GM18517 (cell line): ENCODE results near the gene SSX2IP.
"Not testable (repeated sequence)": the region's sequence is repeated elsewhere in the genome, so short reads cannot be mapped to it uniquely, and the experiment has no call there.

Source experiments
- ATAC-seq: cut with Tn5 transposase; IDR thresholded peaks from one replicate; pipeline ENCODE4 v1.9.1; 2021; ENCODE audit warnings: mild to moderate bottlenecking, moderate library complexity; ENCODE audit not compliant: unreplicated experiment

SSX2IP gene

DNA sequence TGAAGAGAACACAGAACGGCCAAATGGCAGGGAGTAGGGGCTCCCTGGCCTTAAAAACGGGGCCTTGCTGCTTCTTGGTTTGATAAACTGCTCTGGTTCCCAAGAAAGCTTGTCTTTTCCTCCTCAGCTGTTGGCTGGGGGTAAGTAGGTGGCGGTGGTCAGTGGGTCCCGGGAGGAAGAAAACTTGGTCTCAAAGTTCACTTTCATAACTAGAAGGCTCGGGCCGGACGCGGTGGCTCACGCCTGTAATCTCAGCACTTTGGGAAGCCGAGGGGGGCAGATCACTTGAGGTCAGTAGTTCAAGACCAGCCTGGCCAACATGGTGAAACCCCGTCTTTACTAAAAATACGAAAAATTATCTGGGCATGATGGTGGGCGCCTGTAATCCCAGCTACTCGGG is 68.7 kb downstream of the SSX2IP start:
- ATAC-seq: no peak

DNA sequence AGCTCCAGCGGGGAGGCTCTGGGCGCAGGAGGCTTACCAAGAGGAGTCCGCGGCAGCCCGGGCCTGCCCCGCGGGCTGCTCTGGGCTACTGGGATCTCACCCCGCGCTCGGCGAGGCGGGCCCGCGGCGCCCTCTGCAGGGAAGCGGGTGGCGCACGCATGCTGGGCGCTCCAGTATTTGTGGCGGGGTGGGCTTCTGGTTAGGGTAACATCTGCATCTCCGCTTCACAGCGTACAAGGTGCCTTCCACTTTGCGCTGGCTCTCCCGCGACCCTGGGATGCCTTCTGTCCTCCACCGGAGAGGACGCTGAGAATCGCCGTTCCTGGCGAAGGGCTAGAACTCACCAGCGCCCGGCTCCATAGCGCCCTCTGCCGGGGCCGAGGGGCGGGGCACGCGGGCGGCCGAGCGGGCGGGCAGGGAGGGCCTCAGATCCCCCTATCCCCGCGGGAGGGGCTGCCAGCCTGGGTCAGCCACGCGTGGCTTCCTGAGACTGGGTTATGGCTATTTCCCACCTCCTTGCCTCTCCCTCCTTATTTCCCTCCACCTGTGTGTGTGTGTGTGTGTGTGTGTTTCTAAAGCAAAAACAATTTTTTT is 69.4 kb downstream of the SSX2IP start:
- ATAC-seq: peak; percentile 95

DNA sequence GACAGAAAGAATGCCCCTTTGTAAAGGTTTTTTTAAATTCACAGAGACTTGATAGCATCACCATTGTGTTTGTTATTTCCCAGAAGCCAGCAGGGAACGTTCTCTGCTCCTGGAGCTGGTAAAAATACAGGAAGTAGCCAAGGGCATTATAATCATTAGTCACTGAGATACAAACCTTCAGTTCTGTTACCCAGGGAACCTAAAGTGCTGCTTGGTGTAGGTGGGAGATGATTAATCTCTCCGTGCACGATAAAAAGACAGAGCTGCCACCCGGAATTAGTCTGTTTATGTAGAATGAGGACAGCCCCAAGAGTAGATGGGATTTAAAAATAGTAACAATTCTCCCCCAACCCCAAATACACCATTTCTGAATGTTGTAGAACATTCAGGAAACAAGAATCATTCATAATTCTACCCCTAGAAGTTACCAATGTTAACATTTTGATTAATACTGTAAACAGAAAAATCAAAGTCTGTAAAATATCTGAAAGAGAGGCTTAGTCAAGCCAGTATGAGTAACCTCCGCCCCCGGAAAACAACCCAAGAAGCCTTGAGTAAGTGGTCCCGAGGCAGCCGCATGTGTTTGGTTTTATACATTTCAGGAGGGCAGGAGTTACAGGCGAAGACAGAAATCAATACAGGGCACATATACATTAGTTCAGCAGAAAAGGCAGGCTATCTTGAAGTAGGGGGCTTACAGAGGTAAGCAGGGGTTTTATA is 70.7 kb downstream of the SSX2IP start:
- no peak for ATAC-seq

DNA sequence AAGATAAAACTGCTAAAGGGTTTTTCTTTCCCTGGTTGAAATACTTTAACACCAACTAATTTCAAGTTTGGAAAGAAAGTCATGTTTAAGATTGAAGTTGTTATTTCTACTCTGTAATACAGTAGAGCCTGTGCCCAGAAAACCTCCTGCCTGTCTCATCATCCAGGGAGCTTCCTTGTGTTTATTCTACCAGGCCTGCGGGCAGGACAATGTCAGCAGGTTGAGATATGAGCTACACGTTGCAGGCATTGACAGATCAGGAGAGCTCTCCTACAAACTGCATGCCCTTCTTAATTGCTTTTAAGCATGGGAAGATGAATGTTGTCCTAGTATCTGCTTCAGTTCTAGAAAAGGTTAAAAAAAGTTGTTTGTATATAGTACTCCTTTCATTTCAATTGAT is 72.9 kb downstream of the SSX2IP start:
- no peak for ATAC-seq

DNA sequence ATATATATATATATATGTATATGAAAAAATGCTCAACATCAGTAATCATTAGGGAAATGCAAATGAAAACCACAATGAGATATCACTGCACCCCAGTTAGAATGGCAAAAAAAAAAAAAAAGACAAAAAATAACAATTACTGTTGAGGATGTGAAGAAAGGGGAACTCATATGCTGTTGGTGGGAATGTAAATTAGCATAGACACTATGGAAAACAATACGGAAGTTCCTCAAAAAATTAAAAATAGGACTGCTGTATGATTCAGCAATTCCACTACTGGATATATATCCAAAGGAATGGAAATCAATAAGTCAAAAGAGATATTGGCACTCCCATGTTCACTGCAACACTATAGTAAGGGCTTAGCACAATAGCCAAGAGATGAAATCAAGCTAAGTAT is 74.5 kb downstream of the SSX2IP start:
- ATAC-seq: no peak

DNA sequence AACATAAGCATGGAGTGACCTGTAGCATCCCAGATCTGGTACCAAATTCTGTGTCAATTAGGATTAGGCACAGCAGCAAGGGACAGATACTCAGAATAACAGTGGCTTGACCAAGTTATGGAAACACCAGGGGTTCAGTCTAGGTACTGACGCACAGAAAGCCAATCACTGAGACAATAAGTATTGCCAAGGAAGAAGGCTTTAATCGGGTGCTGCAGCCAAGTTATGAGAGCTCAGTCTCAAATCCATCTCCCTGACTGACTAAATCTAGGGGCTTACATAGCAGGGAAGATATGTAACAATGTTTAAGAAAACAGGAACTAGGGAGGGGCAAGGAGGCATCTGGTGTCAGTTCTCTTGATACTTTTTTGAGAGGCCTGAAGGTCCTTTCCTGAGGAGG is 76.4 kb downstream of the SSX2IP start:
- no peak for ATAC-seq

DNA sequence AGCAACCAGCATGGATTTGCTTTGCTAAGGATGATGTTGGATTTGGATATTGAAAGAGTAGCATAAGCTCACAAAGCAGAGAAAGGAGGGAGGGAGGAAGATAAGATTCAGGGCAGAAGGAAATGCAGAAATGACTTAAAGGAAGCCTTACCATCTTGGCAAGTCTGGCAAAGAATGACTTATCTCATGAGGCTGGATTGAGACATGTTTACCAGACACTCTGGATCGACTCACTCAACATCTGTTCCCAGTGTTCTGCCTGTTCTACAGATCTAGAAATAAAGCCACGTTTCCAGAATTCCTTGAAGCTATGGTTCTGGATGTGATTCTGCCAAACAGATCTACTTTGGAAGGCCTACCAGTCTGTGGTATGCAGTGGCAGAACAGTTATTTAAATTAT is 77.2 kb downstream of the SSX2IP start:
- ATAC-seq: no peak

DNA sequence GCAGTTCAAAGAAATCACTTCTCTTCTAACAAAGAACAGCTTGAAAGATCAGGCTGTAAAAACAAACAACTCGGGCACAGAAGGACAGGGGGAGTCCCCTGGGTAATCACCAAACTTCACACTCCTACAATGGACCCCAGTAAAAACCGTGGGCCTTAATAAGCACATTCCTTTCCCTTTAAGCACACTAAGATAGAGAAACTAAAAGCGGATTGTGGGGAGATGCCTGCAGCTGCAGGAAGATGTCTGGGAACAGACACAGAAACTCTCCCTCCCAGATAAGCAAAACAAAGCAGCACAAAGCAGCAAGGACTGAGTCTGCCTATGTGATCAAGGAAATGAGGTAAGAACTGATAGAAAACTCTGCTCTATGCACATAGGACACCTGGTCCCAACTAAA is 78.5 kb downstream of the SSX2IP start:
- ATAC-seq: no peak

DNA sequence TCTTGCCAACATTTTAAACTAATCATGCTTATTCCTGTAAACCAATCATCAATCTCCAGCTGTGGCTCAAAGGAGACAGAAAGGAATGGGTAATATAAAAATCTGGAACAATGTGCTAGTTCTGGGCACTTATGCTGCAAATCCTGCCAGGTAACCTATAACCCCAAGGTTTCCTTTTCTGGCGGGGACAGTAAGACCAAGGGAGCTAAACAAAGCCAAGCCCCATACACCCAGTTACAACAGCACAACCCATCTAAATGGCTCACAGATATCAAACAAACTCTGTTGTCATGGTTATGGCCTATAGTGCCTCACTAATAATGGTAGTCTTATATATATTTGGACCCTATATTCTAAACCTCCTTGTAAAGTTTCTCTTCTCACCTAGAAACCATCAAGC is 79.2 kb downstream of the SSX2IP start:
- no peak for ATAC-seq

DNA sequence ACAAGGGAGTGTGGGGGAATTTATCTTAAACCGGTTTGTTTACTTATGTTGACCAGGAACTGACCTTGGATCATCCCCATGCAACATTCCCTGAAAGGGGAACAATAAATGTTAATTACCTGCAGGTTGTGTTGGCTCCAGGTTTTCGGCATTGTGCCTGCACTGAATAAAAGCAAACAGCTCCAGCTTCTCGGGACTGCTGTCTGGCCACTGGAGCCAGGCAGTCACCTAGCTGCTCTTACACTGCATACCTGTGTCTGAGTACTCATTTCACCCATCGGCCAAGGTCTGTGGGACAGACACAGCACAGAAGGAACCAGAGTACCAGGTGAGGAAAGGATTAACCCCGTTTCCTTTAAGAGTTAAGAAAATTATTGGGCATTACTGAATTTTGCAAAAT is 83.3 kb downstream of the SSX2IP start:
- no peak for ATAC-seq

DNA sequence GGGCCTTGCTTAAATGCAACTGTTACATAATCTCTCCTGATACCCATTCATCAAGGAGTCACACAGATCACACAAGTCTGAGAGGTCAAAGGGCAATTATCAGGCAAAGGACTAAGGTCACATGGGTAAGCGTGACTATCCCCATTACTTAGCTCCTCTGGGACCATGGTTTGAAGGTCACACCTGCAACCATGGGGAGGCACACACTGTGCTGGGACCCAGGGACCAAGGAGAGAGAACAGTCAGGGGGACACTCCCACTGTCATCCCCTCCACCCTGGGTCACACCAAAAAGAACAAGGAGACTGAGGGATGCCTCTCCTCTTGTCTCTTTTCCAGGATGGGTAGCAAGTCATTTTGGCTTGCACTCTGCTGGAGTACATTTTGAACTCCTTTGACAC is 85.1 kb downstream of the SSX2IP start:
- no peak for ATAC-seq

DNA sequence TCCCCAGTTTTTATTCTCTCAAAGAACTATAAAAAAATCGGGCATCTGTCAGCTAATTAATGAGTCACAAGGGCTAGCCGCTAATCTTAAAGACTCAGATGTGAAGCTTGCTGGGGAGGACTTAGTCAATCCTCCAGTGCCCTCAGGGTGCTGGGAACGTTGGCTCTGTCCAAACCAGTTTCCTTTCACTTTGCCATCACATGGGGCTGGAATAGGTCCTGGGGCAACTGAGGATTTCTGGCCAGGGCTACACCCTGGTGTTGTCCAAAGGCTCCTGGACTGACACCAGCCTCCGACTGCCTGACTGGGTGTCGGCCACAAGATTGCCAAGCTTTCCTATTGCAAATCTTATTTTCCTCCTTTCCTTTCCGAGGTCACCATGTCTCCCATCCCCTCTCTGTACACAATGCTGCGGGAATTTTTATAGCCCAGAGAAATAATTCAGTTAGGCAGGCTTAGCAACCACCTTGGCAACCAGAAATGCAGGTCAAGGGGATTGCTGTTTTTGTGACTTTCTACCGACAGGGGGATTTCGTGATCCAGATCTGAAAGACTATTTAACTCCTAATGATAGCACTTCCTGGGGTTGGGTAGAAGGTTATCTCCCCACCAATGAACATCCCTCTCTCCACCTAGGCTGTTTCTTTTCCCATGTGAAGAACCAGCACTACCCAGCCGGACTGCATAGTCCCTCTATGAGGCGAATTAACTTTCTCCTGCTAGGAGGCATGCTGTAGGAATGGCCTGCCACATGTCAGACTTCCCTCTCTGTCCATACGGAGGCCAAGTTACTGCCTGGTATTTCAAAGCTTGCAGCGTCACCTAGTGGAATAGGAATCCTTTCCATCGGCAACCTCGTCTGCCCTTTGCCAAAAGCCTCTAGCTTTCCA is 86.1 kb downstream of the SSX2IP start:
- no peak for ATAC-seq

DNA sequence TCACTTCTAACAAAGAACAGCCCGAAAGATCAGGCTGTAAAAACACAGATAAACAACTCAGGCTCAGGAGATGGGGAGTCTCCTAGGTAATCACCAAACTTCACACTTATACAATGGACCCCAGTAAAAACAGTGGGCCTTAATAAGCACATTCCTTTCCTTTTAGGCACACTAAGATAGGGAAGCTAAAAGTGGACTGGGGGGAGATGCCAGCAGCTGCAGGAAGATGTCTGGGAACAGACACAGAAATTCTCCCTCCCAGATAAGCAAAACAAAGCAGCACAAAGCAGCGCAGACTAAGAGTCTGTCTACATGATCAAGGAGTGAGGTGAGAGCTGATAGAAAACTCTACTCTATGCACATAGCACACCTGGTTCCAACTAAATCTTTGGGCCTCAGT is 87.0 kb downstream of the SSX2IP start:
- no peak for ATAC-seq

DNA sequence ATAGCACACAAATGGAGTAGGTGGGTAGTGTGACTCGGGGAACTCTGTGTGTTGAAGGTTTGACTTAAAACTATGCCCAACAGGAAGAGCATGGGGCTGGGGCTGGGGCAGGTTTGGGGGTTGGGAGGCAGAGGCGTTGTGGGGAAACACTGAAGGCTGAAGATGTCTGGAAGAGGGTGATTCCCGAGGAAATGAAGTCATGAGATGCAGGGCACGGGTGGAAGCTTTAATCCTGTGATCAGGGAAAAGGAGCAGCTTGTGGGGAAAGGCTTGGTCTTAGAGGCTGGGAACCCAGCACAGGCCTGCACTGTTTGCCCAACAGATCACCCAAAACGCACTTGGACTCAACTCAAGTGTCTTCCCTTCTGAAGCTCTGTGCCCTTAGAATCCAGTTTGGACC is 89.5 kb downstream of the SSX2IP start:
- no peak for ATAC-seq

DNA sequence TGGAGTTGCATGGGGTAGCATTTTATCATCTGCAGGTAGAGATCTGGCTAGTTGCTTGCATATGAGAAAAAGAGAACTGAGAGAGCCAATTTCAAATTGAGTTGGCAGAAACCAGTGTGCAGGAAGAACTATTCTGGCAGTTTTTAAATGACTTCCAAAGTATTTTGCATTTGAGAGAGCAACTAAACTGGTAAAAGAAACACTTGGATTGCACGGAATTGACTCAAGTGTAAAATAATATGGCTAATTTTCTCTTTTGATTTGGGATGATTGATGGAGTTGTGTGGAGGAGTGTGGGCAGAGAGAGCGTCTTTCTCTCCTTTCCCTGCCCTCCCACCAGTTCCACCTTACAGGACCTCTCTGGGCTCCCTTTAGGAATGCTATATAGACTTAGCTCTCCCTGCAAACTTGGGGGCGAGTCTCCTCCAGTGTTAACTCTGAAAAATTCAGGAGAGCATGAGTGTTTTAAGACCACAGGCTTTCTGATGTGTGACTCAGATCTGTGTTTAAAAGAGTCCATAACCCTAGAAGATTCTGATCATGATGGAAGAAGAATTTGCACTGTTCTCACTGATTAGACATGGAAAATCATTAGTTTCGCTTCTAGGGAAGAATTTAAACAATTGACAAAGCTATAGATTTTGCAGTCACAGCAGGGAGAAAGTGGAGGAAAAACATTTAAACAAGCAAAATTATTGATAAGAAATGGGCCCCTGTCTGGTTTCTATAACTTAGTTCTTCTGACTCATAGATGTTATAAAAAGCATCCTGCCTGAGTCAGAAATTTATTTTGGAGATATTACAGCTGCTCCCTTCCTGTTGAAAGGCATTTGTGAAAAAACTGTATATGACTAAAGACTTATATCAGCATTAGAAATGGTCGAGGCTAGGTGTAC is 91.2 kb downstream of the SSX2IP start:
- peak; percentile 80 for ATAC-seq

DNA sequence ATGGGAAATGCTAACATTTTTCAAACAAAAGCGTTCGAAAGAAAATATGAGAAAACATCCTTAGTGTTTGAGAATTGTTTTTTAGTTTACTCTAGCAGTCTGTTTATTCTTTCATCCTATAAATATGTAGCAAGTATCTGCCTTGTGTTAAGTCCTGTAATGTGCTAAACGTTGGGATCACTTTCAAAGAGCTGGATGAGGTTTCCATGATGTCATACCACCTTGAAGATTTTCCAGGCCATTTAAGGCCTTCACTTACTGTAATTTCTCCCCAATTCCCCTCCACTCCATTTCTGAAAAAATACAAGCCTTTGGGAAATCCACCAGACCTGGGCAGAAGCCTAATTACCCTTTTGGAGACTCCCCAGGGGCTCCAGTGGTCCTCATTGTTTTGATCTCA is 91.8 kb downstream of the SSX2IP start:
- ATAC-seq: no peak

DNA sequence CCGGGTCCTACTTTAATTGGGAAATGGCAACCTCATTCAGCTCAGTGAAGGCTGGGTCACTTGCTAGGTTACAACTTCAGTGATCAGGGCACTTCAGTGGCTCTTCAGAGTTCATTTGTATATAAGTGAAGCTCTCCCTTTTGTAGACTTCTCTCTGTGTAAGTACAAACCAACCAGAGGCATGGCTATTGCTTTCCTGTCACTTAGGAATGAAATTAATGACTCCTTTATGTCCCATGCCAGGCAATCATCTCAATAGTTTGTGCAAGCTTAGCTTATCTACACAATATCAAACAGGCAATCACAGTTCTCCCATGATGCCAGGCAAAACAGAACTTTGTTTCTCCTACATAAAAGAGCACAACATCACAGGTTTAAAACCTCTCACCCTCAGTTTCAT is 93.2 kb downstream of the SSX2IP start:
- ATAC-seq: no peak

DNA sequence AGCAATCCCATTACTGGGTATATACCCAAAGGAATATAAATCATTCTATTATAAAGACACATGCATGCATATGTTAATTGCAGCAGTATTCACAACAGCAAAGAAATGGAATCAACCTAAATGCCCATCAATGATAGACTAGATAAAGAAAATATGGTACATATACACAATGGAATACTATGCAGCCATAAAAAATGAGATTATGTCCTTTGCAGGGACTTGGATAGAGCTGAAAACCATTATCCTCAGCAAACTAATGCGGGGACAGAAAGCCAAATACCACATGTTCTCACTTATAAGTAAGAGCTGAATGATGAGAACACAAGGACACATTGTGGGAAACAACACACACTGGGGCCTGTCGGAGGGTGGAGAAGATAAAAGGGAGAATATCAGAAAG is 95.3 kb downstream of the SSX2IP start:
- ATAC-seq: not testable (repeated sequence)
